KMS-11 (cell line): Measurements from ENCODE around the gene LMO1.

Experiments used
- H2AFZ ChIP-seq: fragments of 200-600 bp; sonication (generic); 2 replicates; pipeline ENCODE4 v1.6.1; 2016; ENCODE audit warnings: antibody characterized with exemption, mixed run types, low read depth
- H3K27ac ChIP-seq: fragments of 200-600 bp; sonication (generic); 2 replicates; pipeline ENCODE4 v1.6.1; 2016; ENCODE audit warnings: mild to moderate bottlenecking, mixed run types
- H3K27me3 ChIP-seq: fragments of 200-600 bp; sonication (generic); 2 replicates; pipeline ENCODE4 v1.6.1; 2017; ENCODE audit warnings: mild to moderate bottlenecking, low read depth, mixed run types, moderate library complexity; ENCODE audit not compliant: insufficient read depth
- H3K36me3 ChIP-seq: fragments of 200-600 bp; sonication (generic); 2 replicates; pipeline ENCODE4 v1.6.1; 2017; ENCODE audit warnings: mild to moderate bottlenecking, mixed run types; ENCODE audit not compliant: insufficient read depth
- H3K4me1 ChIP-seq: fragments of 200-600 bp; sonication (generic); 2 replicates; pipeline ENCODE4 v1.6.1; 2016; ENCODE audit warnings: mild to moderate bottlenecking, low read depth, mixed run types; ENCODE audit not compliant: poor library complexity, severe bottlenecking
- H3K4me2 ChIP-seq: fragments of 200-600 bp; sonication (generic); 2 replicates; pipeline ENCODE4 v1.7.0; 2016; ENCODE audit warnings: mild to moderate bottlenecking, mixed run types
- H3K4me3 ChIP-seq: fragments of 200-600 bp; sonication (generic); IDR thresholded peaks from 2 replicates; pipeline ENCODE4 v1.6.1; 2017; ENCODE audit warnings: low read depth, low read length, mixed read lengths; ENCODE audit not compliant: insufficient read depth
- H3K79me2 ChIP-seq: fragments of 200-600 bp; sonication (generic); 2 replicates; pipeline ENCODE4 v1.6.1; 2016; ENCODE audit warnings: low read depth, mixed run types; ENCODE audit not compliant: insufficient read depth
- H3K9ac ChIP-seq: fragments of 200-600 bp; sonication (generic); 2 replicates; pipeline ENCODE4 v1.6.1; 2016; ENCODE audit warnings: mild to moderate bottlenecking, mixed run types
- H4K20me1 ChIP-seq: fragments of 200-600 bp; sonication (generic); 2 replicates; pipeline ENCODE4 v1.6.1; 2016; ENCODE audit warnings: mild to moderate bottlenecking, mixed run types; ENCODE audit not compliant: insufficient read depth
- TF ChIP-seq, protein P1 (sequence below): fragments of 200-600 bp; sonication (generic); conservative IDR thresholded peaks from 2 replicates; pipeline ENCODE4 v1.6.1; 2017; ENCODE audit warnings: low read depth, mild to moderate bottlenecking, antibody characterized with exemption, low read length, moderate library complexity, mixed read lengths

LMO1 gene

GRCh38 chr11:8253566-8253965 is 10.1 kb downstream of the LMO1 start:
- H3K27me3 ChIP-seq: no peaks in the 10 kb centered on the region
- H3K79me2 ChIP-seq: no peaks in the 10 kb centered on the region
- H3K4me3 ChIP-seq: no peak overlapping the region
- no peaks in the 10 kb centered on the region for H3K36me3 ChIP-seq
- no peaks in the 10 kb centered on the region for H4K20me1 ChIP-seq
- no peak overlapping the region for H3K27ac ChIP-seq
- H2AFZ ChIP-seq: no peak overlapping the region
- no peak overlapping the region for H3K4me2 ChIP-seq
- H3K9ac ChIP-seq: no peak overlapping the region
- H3K4me1 ChIP-seq: no peaks in the 10 kb centered on the region
- TF ChIP-seq, protein P1, sequence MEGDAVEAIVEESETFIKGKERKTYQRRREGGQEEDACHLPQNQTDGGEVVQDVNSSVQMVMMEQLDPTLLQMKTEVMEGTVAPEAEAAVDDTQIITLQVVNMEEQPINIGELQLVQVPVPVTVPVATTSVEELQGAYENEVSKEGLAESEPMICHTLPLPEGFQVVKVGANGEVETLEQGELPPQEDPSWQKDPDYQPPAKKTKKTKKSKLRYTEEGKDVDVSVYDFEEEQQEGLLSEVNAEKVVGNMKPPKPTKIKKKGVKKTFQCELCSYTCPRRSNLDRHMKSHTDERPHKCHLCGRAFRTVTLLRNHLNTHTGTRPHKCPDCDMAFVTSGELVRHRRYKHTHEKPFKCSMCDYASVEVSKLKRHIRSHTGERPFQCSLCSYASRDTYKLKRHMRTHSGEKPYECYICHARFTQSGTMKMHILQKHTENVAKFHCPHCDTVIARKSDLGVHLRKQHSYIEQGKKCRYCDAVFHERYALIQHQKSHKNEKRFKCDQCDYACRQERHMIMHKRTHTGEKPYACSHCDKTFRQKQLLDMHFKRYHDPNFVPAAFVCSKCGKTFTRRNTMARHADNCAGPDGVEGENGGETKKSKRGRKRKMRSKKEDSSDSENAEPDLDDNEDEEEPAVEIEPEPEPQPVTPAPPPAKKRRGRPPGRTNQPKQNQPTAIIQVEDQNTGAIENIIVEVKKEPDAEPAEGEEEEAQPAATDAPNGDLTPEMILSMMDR: no peak

- Histone ChIP-seq H4K20me1 (no peaks in the 10 kb centered on the region), H3K4me2 (no peak overlapping the region), H3K36me3 (no peaks in the 10 kb centered on the region), H2AFZ (no peak overlapping the region), H3K9ac (no peak overlapping the region), H3K4me3 (no peak overlapping the region), H3K79me2 (no peaks in the 10 kb centered on the region), H3K27me3 (no peaks in the 10 kb centered on the region), H3K27ac (no peak overlapping the region), H3K4me1 (no peaks in the 10 kb centered on the region)
- TF ChIP-seq, protein P1: no peak
These were observed 10.7 kb downstream of the LMO1 start for GRCh38 chr11:8252946-8253345.

GRCh38 chr11:8252388-8252787 is 11.3 kb downstream of the LMO1 start:
- Histone ChIP-seq H3K27me3 (no peaks in the 10 kb centered on the region), H3K9ac (no peak overlapping the region)
- TF ChIP-seq, protein P1: no peak

GRCh38 chr11:8251616-8252295 is 11.9 kb downstream of the LMO1 start:
- Histone ChIP-seq H3K27me3 (no peaks in the 10 kb centered on the region), H3K79me2 (no peaks in the 10 kb centered on the region), H3K4me2 (no peak overlapping the region), H3K9ac (no peak overlapping the region), H3K4me3 (no peak overlapping the region), H4K20me1 (no peaks in the 10 kb centered on the region), H3K4me1 (no peaks in the 10 kb centered on the region), H3K27ac (no peak overlapping the region), H2AFZ (no peak overlapping the region), H3K36me3 (no peaks in the 10 kb centered on the region)
- TF ChIP-seq, protein P1: no peak

More at GRCh38 chr11:8252388-8252787, 11.3 kb downstream of the LMO1 start:
- H3K4me2 ChIP-seq: no peak overlapping the region
- no peak overlapping the region for H3K27ac ChIP-seq
- H4K20me1 ChIP-seq: no peaks in the 10 kb centered on the region
- H3K79me2 ChIP-seq: no peaks in the 10 kb centered on the region
- no peak overlapping the region for H2AFZ ChIP-seq
- H3K36me3 ChIP-seq: no peaks in the 10 kb centered on the region
- no peak overlapping the region for H3K4me3 ChIP-seq
- no peaks in the 10 kb centered on the region for H3K4me1 ChIP-seq
